Fibroblast of skin of left quadriceps (primary cell): ENCODE data around the gene DSCAML1.

Experiments
- DNase-seq, 2 experiments: peaks; one replicate each; pipeline ENCODE4 v3.0.0-alpha.2; 2013; ENCODE audit warnings: low read depth in 2 of 2

The DSCAML1 gene

DNA sequence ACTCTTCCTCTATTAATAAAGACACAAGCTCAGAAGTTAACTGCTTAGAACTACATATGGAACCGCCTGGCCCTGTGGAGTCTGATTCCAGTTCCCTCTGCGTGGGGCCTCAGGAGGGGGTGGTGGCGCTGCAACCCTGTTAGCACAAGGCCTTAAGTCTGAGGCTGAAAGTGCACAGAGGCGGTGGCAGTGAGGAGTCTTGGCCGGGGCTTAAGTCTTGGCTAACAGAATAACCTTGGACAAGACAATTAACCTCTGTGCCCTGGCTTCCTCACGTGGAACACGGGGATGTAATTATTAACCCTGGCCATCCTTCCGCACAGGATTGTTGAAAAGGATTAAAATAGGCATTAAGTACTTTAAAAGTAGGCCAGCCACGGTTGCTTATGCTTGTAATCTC, 277.8 kb downstream of the DSCAML1 start:
- no peak for DNase-seq

DNA sequence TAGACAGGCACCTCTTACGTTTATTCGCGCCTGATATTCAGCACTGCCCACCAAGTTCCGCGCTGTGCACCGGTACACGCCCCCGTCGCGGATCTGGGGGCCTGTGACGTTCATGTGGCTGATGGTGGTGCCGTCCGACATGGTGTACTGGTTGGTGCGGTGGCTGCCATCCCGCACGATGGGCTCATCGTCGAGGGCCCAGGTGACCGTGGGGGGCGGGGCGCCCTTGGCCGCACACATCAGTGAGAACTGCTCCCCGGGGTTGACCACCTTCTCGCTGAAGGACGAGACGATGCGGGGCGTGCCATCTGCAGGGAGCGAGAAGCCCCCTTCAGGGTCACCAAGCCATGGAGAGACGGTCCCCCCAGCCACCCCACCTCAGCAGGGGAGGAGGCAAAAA, 278.6 kb downstream of the DSCAML1 start:
- DNase-seq, result no peak

DNA sequence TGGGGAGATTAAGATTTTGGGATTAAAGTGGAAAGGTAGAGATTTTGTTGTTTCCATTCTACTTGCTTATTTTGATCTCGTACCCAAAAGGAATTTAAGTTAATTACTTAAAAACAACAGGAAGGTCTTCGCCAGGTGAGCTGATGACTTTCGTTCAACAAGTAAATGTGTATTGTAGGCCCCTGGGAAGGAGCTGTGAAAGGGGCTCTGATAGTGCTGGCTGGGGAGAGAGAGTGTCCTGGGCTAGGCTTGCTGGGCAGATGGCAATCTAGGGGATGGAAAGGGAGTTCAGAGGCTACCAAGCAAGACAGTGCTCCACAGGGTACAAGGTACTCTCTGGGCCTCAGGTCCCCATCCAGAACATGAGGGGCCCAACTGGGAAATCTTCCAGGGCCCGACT, 279.9 kb downstream of the DSCAML1 start:
- no peak for DNase-seq

DNA sequence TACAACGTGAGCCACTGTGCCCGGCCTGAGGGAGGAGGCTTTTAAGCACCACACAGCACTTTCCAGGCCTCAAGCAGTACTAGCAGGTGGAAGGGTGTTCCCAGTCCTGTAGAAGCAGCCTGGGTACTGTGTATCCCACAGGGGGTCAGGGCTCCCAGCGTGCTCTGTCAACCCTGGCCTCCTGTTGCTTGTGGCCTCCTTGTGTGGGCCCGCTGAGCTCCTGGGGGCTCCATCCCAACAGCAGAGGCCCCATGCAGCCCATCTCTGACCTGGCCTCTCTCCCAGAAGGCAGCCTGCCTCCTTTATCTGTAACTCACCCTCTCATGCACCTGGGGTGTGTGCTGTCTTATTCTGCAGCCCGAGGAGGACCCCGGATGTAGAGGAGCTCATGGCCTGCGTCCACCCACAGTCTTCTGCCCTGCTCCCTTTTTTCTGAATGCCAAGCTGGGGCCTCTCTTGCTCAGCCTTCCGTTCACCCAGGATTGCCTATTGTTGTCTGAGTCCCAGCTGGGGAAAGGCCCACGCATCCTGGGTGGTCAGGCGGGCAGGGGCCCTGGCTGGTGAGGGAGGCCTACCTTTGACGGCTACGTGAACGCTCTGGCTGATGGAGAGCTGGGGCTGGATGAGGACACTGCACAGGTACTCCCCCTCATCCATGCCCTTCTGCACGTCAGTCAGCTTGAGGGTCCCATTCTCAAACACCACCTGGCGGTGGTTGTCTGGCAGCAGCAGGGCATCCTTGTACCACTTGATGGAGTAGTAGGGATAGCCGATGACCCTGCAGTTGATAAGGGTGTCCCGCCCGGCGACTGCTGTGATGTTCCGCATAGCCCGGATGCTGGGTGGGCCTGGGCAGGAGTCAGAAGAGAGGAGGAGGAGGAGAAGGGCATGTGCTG, 280.9 kb downstream of the DSCAML1 start:
- DNase-seq, result no peak

DNA sequence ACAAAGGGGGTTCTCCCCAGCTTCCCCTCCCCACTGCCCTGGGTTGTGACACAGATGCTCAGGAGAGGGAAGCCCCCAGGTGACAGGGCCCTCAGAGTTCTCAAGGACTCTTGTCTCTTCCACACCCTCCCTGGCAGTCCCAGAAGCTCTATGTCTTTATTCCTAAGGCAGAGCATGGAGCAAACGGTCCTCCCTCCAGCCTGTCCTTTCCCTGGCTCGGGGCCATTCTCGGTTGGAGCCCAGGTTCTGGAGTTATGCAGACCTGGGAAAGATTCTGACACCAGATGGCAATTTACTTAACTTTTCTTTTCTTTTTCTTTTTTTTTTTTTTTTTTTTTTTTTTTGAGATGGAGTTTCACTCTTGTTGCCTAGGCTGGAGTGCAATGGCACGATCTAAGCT, 282.8 kb downstream of the DSCAML1 start:
- no peak for DNase-seq

DNA sequence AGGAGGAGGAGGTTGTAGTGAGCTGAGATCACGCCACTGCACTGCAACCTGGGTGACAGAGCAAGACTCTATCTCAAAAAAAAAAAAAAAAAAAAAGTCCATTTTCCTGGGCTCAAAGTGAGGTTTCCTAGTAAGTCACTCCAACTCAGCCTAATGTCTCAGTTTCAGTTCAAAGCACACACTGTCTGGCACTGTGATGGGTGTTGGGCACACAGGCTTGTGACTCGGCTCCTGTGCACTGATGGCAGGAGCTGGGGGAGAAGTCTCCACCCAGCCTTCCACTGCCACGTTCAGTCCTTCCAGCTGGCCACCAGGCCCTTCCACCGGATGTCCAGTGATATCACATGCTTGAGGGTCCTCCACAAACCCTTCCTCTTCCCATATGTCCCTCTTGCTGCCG, 283.4 kb downstream of the DSCAML1 start:
- no peak for DNase-seq

DNA sequence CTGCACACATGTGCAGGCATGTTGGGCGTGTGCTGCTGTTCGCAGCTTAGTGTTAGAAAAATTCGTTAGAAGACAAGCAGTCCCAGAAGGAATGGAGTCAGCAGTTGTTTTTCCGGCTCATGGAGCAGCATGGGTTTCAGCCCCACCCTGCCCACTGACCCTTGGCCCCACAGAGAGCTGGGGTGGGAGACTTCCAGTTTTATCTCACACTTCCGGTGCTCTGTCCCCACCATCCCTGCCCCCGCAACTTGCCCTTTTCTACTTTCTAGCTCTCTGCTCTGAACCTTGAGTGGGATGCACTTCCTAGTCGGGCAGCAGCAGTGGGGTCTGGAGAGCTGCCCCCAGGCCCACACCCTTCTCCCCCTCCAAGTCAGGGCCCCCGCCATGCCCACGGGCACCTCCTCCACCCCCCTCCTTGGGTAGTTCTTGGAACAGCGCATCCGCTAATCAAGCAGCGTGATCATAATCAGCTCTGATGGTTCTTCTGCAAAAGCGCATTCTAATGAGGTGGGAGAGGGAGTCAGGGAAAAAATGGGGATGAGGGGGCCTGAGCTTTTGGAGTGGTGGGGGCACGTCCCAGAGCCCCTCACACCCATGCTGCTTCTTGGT, 285.0 kb downstream of the DSCAML1 start:
- no peak for DNase-seq

DNA sequence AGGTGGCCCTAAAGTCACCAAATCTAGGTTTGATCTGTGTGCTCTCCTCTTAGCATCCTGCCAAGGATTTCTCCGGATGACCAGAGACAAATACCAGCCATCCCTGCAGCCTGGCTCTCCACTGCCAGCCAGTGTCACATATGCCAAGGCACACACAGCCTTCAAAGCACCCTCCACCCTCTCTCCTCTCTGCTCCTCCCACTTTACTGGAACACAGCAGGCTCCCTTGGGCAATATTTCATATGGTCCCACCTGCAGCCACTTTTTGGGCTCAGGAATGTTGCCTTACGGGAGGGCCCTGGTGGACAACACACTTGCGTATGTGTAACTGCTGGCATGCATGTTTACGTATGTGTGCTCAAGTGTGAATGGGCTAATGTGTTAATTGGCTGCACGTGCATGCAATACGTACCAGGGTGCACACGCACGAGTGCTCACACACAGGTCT, 285.5 kb downstream of the DSCAML1 start:
- DNase-seq, result no peak

DNA sequence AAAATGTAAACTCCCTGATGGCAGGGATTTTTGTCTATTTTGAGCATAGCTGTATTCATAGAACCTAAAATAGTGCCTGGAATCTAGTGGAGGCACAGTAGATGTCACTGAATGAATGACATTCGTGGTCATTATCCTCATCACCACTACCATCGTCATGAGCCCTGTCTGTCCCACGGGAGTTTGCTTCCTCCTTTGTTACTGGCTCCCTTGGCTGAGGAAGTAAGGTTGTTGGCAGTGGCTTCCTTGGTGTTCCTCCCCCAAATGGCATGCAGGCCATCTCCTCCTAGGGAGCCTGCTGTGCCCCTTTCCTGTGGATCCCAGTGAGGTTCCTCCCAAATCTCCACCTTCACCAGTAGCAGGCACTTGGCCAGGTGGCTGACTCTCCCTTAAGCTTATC, 286.4 kb downstream of the DSCAML1 start:
- no peak for DNase-seq

DNA sequence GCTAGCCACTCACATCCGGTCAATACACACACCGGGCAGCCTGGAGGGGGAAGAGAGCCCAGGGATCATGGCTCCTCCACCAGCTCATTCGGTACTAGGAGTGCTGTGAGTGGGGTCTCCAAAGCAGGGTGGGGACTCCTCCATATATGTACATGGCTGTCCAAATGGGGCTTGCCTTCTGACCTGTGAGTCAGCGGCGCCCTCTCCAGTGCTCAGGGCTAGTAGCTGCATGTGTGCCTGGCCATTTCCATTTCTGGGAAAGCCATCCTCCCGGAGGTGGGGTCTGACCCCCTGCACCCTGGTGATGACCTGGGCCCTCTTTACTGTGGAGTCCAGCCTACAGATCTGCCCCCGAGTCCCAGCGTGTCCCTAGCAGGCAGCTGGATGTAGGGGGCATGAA, 287.5 kb downstream of the DSCAML1 start:
- no peak for DNase-seq

DNA sequence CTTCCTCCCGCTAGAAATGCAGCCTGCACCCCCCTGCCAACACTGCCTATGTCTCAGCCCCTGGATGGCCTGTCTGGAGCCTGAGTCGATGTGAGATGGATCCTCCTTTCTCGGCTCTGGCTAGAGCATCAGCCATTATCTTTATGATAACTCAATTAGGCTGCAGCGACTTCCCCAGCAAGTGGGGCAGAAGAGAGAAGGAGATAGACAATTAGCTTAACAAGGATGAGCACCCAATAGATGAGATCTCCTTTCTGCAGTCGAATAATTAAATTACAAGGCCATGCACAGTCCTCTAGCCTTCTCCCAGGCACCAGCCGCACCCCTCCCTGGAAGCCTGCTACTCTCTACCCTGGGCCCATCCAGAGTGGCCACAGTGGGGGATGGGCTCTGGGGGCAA, 290.0 kb downstream of the DSCAML1 start:
- no peak for DNase-seq

DNA sequence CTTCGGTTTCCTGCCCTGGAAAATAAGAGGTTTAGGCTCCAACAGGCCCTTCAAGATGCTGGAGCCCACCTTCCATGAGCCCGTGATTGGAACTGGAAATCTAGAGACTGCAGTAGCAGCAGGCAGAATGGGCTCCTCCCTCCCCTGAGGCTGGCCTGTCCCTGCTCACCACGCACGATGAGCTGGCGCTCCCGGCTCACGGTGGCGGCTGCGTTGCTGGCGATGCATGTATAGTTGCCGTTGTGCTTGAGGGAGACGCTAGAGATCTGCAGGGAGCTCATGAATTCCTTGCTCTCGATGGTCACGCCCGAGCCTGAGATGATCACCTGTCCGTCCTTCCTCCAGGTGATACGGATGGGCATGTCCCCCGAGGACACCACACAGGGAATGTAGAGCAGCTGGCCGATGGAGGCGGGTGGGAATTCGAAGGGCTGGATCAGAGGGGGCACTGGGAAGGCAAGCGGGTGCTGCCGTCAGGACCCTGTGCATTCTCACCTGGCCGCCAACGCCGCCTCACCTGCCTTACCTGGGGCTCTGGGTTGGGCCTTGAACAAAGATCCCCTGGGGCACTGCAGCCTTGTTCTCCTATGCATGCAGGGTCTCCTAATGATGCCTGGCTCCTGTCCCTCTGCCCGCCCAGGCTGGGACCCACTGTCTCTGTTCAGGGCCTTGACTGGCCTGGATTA, 291.6 kb downstream of the DSCAML1 start:
- DNase-seq, result no peak

DNA sequence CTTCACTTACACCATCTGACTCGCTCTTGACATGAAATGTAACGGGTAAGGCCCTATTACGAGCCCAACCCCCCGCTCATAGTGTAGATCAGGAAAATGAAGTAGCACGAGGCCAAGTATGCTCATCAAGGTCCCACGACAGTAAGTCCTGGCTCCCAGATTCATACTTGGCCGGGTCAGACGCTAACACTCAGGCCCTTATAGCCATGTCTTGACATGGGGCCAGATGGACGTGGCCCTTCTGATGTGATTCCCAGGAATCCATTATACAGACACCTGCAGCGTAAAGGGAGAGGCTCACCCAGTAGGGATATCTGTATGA, 294.3 kb downstream of the DSCAML1 start:
- DNase-seq, result no peak

DNA sequence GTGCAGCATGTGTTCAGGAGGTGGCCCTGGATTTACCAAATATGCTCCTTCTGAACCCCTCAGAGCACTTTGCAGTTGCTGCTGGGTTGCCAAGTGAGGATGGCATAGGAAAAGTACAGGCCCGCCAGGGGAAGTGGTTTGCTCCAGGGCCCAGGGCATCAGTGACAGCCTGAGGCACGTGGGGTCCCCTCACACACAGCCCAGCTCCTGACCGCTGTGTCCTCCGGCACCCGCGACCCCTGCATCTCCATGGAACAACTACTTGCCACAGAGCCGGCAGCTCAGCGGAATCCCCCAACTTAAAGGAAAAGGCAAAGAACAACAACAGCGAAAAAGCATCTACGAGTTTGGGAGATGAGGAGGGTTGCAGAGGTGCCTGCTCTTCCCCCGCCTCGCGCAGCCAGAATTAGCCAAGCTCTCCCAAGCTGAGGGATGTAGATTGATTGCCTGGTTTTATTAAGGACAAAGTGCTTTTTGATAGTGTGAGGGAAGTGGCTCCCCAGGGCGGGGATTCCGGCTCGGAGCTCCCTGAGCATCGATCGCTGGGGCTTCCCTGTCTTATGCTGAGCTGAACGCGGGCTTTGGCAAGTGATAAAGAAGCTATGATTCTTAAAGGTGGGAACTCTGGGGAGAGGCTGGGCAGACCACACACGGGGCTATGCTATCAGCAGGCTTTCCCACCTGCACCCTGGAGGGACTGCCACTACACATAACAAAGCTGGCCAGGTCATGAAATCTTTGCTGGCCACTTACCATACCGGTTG, 294.8 kb downstream of the DSCAML1 start:
- DNase-seq, result no peak

DNA sequence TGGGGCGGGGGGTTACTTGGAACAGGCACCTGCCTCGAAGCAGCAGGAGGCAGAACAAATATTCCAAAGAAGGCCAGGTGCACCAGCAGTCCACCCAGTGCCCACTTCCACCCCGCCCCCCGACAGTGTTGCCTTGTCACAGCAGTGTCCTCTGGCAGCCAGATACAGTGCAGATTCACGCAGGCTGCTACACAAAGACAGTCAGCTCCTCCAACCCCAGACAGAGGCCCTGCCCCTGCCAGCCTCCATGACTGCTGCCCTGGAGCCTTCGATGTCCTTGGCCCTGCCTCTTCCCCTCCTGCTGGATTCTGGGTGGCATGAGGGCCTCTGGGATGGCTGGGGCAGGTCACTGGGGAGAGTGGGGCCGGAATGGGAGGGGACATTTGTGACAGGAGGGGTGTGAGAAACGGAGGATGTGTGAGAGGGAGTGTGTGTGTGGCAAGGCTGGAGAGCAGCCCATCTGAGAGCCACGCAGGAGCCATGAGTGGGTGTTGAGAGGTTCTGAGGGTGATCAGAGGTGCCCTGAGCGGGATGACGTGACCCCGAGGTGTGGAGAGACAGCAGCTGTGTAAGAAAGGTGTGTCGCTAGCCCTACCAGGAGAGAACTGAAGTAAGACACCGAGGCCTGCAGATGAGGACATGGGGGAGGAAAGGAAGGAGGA, 295.6 kb downstream of the DSCAML1 start:
- no peak for DNase-seq

DNA sequence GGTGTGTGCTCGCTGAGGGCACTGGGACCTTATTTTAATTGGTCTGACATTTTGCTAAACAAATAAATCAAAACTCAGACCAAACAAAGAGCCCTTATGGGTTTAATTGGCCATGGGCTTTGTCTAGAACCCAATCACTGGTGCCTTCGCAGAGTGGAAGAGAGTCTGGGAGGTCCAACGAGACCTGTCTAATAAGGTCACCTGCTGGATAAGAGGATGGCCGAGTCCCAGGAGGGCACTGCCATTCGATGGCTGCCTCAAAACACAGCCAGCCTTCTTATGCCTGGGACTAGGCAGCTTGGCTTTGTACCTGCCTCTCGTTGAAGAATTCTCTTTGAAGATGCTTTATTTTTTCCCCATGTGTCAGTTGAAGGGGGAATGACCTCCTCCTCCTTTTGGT, 298.2 kb downstream of the DSCAML1 start:
- DNase-seq, result no peak

DNA sequence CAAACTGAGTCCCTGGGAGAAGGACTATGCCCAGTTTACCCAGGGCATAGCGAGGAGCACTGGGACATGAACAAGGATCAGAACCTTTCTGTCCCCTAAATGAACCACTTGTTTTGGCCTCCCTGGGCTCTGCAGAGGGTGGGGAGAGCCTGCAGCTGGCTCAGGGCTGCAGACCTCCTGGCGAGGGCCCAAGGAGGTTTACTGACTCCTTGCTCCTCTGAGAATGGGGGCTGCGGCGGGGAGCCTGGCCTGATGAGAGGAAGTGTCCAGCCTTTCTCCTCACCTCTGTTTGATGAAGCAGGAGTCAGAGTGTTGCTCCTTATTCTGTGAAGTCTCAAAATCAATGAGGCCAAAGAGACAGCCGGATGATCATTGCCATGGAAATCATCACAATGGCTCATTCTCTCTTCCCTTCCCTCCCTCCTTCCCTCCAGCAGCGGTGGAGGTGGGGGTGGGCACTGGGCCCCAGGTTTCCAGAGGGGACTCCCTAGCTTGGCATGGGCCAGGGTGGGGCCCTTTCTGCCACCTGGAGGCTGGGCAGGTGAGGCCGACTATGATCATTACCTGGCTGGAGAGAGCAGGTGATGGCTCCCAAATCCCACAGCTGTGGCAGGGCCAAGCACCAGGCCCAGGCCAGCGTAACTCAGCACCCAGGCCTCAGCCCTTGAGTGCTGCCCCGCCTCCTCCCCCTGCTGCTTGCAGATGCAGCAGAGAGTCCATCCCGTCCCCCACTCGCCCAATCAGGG, 299.6 kb downstream of the DSCAML1 start:
- no peak for DNase-seq

DNA sequence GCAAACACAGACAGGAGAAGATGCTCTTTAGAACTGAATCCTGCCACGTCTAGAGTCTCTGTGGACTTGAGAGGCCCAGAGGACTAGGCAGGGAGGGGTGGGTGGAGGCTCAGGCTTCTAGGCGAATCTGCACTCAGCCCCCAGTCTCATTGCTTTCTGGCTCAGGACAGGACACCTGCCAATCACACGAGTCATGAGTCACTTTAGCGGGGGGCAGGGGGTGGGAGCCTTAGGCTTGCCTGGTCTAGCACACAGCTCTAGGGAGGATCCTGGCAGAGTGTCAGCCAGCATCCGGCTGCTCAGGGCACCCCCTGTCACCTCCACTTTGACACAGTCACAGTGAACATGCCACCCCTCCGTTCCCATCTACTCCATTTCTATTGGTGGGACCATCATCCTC, 301.7 kb downstream of the DSCAML1 start:
- DNase-seq, result no peak

DNA sequence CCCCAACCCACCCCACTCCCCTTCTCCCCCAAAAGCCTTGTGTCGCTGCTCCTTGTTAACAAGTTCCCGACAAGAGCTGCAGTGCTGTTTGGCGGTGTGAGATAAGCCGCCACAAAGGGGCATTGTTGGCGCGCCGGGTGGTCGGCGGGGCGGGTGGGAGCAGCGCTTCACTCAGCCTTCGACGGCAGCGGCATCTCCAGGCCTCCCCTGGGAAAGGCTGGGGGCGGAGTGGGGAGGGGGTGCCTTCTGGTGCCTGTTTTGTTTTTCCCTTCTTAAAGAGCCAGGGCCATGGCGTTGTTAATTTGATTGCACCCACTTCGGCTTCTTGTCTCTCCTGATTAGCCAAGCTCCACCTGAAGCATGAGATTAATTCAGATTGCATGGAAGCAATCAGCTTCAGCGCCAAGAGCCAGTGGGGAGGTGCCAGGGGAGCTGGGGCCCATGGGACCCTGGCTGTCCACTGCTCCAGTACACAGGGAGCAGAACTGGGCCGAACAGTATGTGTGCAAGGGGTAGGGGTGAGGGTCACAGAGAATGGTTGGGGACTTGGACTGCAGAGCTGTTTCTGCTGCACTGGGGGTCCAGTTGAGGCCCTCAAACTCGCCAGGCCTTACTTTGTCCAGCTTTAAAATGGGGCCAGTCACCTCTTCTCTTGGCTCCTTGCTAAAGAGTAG, 304.3 kb downstream of the DSCAML1 start:
- no peak for DNase-seq

DNA sequence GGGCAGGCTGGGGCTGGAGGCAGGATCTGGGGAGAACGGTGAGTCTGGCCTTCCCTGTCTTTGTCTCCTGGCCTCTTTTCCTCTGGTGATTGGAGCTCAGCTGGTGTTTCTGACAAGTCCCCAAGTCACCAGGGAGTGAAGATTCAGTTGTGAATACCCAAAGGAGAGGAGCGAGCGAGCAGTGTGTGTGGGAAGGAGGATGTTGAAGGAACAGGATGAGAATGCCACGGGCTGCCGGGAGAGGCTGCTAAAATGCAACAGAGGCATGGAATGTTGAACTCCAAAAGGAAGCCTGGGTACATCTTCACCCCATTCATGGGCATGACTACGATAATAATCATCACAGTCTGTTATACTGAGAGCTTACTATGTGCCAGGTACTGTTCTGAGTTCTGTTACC, 306.1 kb downstream of the DSCAML1 start:
- no peak for DNase-seq
